AG04450 (cell line): ENCODE results near the gene SAMD4A. TPM values are rescaled to one million over a fixed set of nuclear protein-coding genes. Genes with fewer than 3 reads are reported as not detected.

Experiments used
- CTCF ChIA-PET: fragments of 300-600, 350-600 bp; formaldehyde crosslinking; extraction: SDS; loops from one replicate; lab custom pipeline; 2022; ENCODE audit warnings: antibody characterized with exemption, inconsistent platforms; lab: Charles Lee
- POLR2A ChIA-PET: fragments of 350-600 bp; formaldehyde crosslinking; extraction: SDS; loops from one replicate; lab custom pipeline; 2021; ENCODE audit warnings: antibody characterized with exemption, inconsistent platforms; lab: Yijun Ruan, JAX
- DNase-seq: peaks from one replicate; pipeline ENCODE4 v3.0.0-alpha.2; 2011; ENCODE audit warnings: low read depth, low spot score
- H3K27ac ChIP-seq: one replicate; pipeline ENCODE4 v1.5.1; 2012; ENCODE audit warnings: low read depth, low read length, control low read depth
- H3K27me3 ChIP-seq: one replicate; pipeline ENCODE4 v1.6.0; 2012; ENCODE audit warnings: low read length; ENCODE audit not compliant: control insufficient read depth, insufficient read depth
- H3K4me3 ChIP-seq: 2 replicates; pipeline ENCODE4 v1.5.1; 2011; ENCODE audit warnings: mild to moderate bottlenecking, low read depth, low read length, control low read depth
- H3K9me3 ChIP-seq: 2 replicates; pipeline ENCODE4 v1.5.1; 2012; ENCODE audit warnings: low read length; ENCODE audit not compliant: control insufficient read depth, insufficient read depth
- polyA plus RNA-seq: library from polyadenylated mRNA; depleted of rRNA; stranded (reverse); fragments of >200 nt; gene quantifications from 2 replicates; pipeline ENCODE4 v1.2.3, GENCODE V29; 2011
- TF ChIP-seq, protein P1 (sequence below): IDR thresholded peaks from 2 replicates; pipeline ENCODE4 v1.5.1; 2011; ENCODE audit warnings: low read depth, low read length, control low read depth, inconsistent platforms

SAMD4A gene
- polyA plus RNA-seq, 1 experiment, result 12.7 TPM

DNA sequence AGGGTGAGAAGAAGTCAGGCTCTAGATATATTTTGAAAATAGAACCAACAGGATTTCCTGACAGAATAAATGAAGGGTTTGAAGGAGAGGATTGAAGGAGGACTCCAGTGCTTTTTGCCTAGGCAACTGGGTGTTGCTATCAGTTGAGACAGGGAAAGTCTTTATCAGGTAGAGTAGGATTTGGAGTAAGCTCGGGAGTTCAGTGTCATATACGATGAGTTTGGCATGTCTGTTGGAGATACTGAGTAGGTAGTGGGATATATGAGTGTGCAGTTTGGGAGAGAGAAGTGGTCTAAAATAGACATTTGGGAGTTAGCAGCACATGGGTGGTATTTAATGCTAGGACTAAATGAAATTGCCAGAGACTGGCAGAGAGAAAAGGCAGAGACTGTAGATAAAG lies 141.2 kb downstream of the SAMD4A start:
- DNase-seq, result no peak
- ChIA-PET CTCF (no interaction called here), POLR2A (no interaction called here)
- Histone ChIP-seq H3K27ac (no peak overlapping the region), H3K27me3 (no peaks in the 10 kb centered on the region), H3K9me3 (no peaks in the 10 kb centered on the region), H3K4me3 (no peak overlapping the region)
- TF ChIP-seq, protein P1, sequence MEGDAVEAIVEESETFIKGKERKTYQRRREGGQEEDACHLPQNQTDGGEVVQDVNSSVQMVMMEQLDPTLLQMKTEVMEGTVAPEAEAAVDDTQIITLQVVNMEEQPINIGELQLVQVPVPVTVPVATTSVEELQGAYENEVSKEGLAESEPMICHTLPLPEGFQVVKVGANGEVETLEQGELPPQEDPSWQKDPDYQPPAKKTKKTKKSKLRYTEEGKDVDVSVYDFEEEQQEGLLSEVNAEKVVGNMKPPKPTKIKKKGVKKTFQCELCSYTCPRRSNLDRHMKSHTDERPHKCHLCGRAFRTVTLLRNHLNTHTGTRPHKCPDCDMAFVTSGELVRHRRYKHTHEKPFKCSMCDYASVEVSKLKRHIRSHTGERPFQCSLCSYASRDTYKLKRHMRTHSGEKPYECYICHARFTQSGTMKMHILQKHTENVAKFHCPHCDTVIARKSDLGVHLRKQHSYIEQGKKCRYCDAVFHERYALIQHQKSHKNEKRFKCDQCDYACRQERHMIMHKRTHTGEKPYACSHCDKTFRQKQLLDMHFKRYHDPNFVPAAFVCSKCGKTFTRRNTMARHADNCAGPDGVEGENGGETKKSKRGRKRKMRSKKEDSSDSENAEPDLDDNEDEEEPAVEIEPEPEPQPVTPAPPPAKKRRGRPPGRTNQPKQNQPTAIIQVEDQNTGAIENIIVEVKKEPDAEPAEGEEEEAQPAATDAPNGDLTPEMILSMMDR, result no peak

DNA sequence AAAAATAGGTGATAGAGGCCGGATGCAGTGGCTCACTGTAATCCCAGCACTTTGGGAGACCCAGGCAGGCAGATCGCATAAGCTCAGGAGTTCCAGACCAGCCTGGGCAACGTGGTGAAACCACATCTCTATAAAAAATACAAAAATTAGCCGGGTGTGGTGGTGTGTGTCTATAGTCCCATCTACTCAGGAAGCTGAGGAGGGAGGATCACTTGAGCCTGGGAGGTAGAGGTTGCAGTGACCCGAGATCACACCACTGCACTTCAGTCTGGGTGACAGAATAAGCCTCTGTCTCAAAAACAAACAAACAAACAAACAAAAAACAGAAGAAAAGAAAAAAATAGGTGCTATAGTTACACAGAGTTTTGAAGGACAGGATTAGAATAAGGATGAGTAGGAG lies 142.1 kb downstream of the SAMD4A start:
- H3K9me3 ChIP-seq, result no peaks in the 10 kb centered on the region
- H3K27ac ChIP-seq, result no peak overlapping the region
- CTCF ChIA-PET, result no interaction called here
- no peaks in the 10 kb centered on the region for H3K27me3 ChIP-seq
- POLR2A ChIA-PET, result no interaction called here
- no peak for DNase-seq
- TF ChIP-seq, protein P1, result no peak
- H3K4me3 ChIP-seq, result no peak overlapping the region

DNA sequence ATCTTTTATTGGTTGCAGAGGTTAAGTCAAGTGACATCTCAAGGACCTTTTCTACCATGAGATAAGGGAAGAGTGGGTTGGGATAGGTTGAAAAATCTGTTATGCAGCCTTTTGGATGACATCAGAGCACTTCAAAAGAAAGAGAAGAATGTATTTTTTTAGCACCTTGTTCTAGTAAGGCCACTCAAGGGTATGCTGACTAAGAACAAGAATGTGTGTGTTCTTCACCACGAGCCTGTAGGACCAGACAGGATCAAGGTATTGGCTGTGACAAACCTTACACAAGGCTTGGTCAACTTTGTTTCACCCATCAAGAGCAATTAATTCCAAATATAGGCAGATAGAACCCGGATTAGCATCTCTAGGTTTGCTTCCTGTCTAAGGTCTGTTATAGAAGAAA lies 142.5 kb downstream of the SAMD4A start:
- TF ChIP-seq, protein P1, result no peak
- ChIA-PET POLR2A (no interaction called here), CTCF (no interaction called here)
- Histone ChIP-seq H3K4me3 (no peak overlapping the region), H3K27ac (no peak overlapping the region), H3K9me3 (no peaks in the 10 kb centered on the region), H3K27me3 (no peaks in the 10 kb centered on the region)
- no peak for DNase-seq

DNA sequence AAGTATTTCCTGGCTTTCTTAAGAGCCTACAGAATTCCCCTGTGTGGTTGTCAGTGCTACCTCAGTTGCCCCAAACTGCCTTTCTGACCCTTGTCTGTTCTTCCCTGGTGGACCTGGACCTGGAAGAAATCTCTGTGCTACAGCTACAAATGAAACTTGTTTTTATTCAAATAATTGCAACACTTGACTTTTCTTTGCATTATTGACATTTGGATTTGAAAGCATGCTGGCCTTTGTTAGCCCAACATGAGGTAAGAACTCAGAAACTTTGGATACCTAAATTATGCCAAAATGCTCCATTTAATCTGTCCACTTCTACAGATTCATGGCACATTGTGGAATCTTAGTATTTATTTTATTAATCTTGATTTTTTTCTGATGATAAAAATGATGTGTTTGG lies 142.9 kb downstream of the SAMD4A start:
- ChIA-PET POLR2A (no interaction called here), CTCF (interaction anchor here (1.2 to 1.5 kb wide), 2 partner anchors 19 to 63 kb away, joined by 3 to 7 read pairs; no protein-coding TSS in a partner anchor)
- Histone ChIP-seq H3K27ac (no peak overlapping the region), H3K27me3 (no peaks in the 10 kb centered on the region), H3K4me3 (no peak overlapping the region), H3K9me3 (no peaks in the 10 kb centered on the region)
- DNase-seq, result no peak
- TF ChIP-seq, protein P1, result no peak

DNA sequence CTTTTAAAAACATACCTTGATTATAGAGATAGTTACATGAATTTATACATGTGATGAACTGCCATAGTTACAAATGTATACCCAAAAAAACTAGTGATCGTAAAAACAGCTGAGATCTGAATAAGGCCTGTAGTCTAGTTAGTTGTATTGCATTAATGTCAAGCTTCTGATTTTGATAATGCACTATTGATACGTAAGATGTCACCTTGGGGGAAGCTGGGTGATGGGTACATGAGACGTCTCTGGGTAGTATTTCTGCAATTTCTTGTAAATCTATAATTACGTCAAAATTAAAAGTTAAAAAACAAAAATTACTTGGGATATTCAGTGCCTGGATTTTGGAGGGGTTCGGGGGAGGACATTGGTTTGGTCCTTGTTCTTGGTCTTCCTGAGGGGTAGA lies 144.4 kb downstream of the SAMD4A start:
- ChIA-PET CTCF (interaction anchor here (0.7 to 1.5 kb wide), 5 partner anchors 10 to 148 kb away, joined by 3 to 7 read pairs (median 3); no protein-coding TSS in a partner anchor), POLR2A (no interaction called here)
- Histone ChIP-seq H3K4me3 (no peak overlapping the region), H3K9me3 (no peaks in the 10 kb centered on the region), H3K27ac (no peak overlapping the region), H3K27me3 (no peaks in the 10 kb centered on the region)
- TF ChIP-seq, protein P1, result no peak
- DNase-seq, result no peak
